SK-N-SH (cell line): ENCODE data around the gene MST1R. TPM values are rescaled to one million over a fixed set of nuclear protein-coding genes. Genes with fewer than 3 reads are reported as not detected.

Experiments used
- CTCF ChIA-PET: fragments of 300-600, 350-600 bp; formaldehyde crosslinking; extraction: SDS; loops from one replicate; lab custom pipeline; 2021; lab: Yijun Ruan, JAX
- POLR2A ChIA-PET: fragments of 350-600 bp; sonication (Branson Sonifier 250); formaldehyde crosslinking; extraction: SDS; loops from one replicate; lab custom pipeline; 2020; ENCODE audit warnings: antibody characterized with exemption, inconsistent platforms; lab: Yijun Ruan, JAX
- DNase-seq: peaks from one replicate; pipeline ENCODE4 v3.0.0; 2012
- H2AFZ ChIP-seq: fragments of 200-600 bp; sonication (generic); 2 replicates; pipeline ENCODE4 v1.8.1; 2016; ENCODE audit warnings: antibody characterized with exemption, mild to moderate bottlenecking, low read depth
- H3F3A ChIP-seq: fragments of 200-600 bp; sonication (generic); replicated peaks from 2 replicates; pipeline ENCODE3; 2016; ENCODE audit warnings: antibody characterized with exemption, mild to moderate bottlenecking; ENCODE audit not compliant: insufficient read depth
- H3K27ac ChIP-seq, 2 experiments: fragments of 200-500 bp in 1 of 2; fragments of 200-600 bp in 1 of 2; sonication (Bioruptor generic) in 1 of 2; sonication (generic), shearing (Covaris generic) in 1 of 2; 2 replicates each; pipeline versions ENCODE4 v1.5.1 to v1.6.1; 2014 to 2016; ENCODE audit warnings: low read depth in 2 of 2, inconsistent platforms in 1 of 2, low read length in 1 of 2, mild to moderate bottlenecking in 1 of 2, mixed read lengths in 1 of 2
- H3K27me3 ChIP-seq: fragments of 200-600 bp; sonication (generic), shearing (Covaris generic); 2 replicates; pipeline ENCODE4 v1.6.1; 2016; ENCODE audit warnings: mixed run types; ENCODE audit not compliant: insufficient read depth
- H3K36me3 ChIP-seq, 2 experiments: fragments of 200-500 bp in 1 of 2; fragments of 200-600 bp in 1 of 2; sonication (Bioruptor generic) in 1 of 2; sonication (generic) in 1 of 2; replicated peaks in 1 of 2; 2 replicates each; pipeline versions ENCODE3 to v1.5.1; 2014 to 2016; ENCODE audit warnings: low read length in 1 of 2, mild to moderate bottlenecking in 1 of 2; ENCODE audit not compliant: insufficient read depth in 2 of 2, control insufficient read depth in 1 of 2
- H3K4me1 ChIP-seq, 2 experiments: fragments of 200-500 bp in 1 of 2; fragments of 200-600 bp in 1 of 2; sonication (Bioruptor generic) in 1 of 2; sonication (generic), shearing (Covaris generic) in 1 of 2; 2 replicates each; pipeline versions ENCODE4 v1.5.1 to v1.6.1; 2014 to 2016; ENCODE audit warnings: low read depth in 1 of 2, low read length in 1 of 2, mixed run types in 1 of 2; ENCODE audit not compliant: insufficient read depth in 2 of 2, control insufficient read depth in 1 of 2
- H3K4me2 ChIP-seq: fragments of 200-600 bp; sonication (generic), shearing (Covaris generic); 2 replicates; pipeline ENCODE4 v1.6.1; 2017; ENCODE audit warnings: mixed run types
- H3K4me3 ChIP-seq, 2 experiments: fragments of 200-500 bp in 1 of 2; fragments of 200-600 bp in 1 of 2; sonication (Bioruptor generic) in 1 of 2; sonication (generic), shearing (Covaris generic) in 1 of 2; 2 replicates each; pipeline versions ENCODE4 v1.5.1 to v1.8.1; 2014 to 2016; ENCODE audit warnings: low read depth in 2 of 2, inconsistent platforms in 1 of 2, low read length in 1 of 2, mild to moderate bottlenecking in 1 of 2, mixed read lengths in 1 of 2, moderate library complexity in 1 of 2
- H3K79me2 ChIP-seq: fragments of 200-600 bp; sonication (generic); 2 replicates; pipeline ENCODE4 v1.8.1; 2017; ENCODE audit warnings: mild to moderate bottlenecking; ENCODE audit not compliant: insufficient read depth
- H3K9ac ChIP-seq: fragments of 200-600 bp; sonication (generic); 2 replicates; pipeline ENCODE4 v1.6.1; 2017; ENCODE audit warnings: mixed run types
- H3K9me2 ChIP-seq: fragments of 200-600 bp; sonication (generic); 2 replicates; pipeline ENCODE4 v1.6.1; 2017; ENCODE audit warnings: mixed run types
- H3K9me3 ChIP-seq: fragments of 200-600 bp; sonication (generic); 2 replicates; pipeline ENCODE4 v1.6.1; 2017; ENCODE audit warnings: mixed run types, mild to moderate bottlenecking, moderate library complexity
- H4K20me1 ChIP-seq: fragments of 200-600 bp; sonication (generic); 2 replicates; pipeline ENCODE4 v1.6.1; 2017; ENCODE audit warnings: mild to moderate bottlenecking, mixed run types; ENCODE audit not compliant: insufficient read depth
- CHD2 ChIP-seq: fragments of 150-350 bp; IDR thresholded peaks from 2 replicates; pipeline ENCODE4 v1.6.1; 2018; ENCODE audit warnings: low read length; ENCODE audit not compliant: partially characterized antibody
- ELF1 ChIP-seq: IDR thresholded peaks from 2 replicates; pipeline ENCODE4 v1.4.0; 2012
- EZH2phosphoT487 ChIP-seq: fragments of 200-600 bp; sonication (generic); IDR thresholded peaks from 2 replicates; pipeline ENCODE4 v1.6.1; 2017; ENCODE audit warnings: low read depth, mixed run types, mild to moderate bottlenecking, antibody characterized with exemption, moderate library complexity, borderline replicate concordance
- FOSL2 ChIP-seq: IDR thresholded peaks from 2 replicates; pipeline ENCODE4 v1.4.0; 2012; ENCODE audit warnings: low read depth, mild to moderate bottlenecking, moderate library complexity, borderline replicate concordance
- FOXM1 ChIP-seq: IDR thresholded peaks from 2 replicates; pipeline ENCODE4 v1.4.0; 2012; ENCODE audit warnings: low read depth, mild to moderate bottlenecking
- MEF2A ChIP-seq: IDR thresholded peaks from 2 replicates; pipeline ENCODE4 v1.4.0; 2012; ENCODE audit warnings: low read depth, borderline replicate concordance
- MXI1 ChIP-seq: IDR thresholded peaks from 2 replicates; pipeline ENCODE4 v1.6.1; 2012; ENCODE audit warnings: mild to moderate bottlenecking, low read depth, low read length, improper control_type of control experiment
- NRF1 ChIP-seq: IDR thresholded peaks from 2 replicates; pipeline ENCODE4 v1.6.1; 2012; ENCODE audit warnings: low read depth, mild to moderate bottlenecking, low read length
- PBX3 ChIP-seq: IDR thresholded peaks from 2 replicates; pipeline ENCODE4; 2012
- RCOR1 ChIP-seq: fragments of 150-350 bp; IDR thresholded peaks from 2 replicates; pipeline ENCODE4 v1.6.1; 2017; ENCODE audit warnings: antibody characterized with exemption, low read length
- REST ChIP-seq: IDR thresholded peaks from 2 replicates; pipeline ENCODE4 v1.6.1; 2012; ENCODE audit warnings: mild to moderate bottlenecking, low read depth, low read length, moderate library complexity
- RFX5 ChIP-seq: IDR thresholded peaks from 2 replicates; pipeline ENCODE4 v1.6.1; 2012; ENCODE audit warnings: mild to moderate bottlenecking, improper control_type of control experiment, low read length
- RXRA ChIP-seq: IDR thresholded peaks from 2 replicates; pipeline ENCODE4 v1.4.0; 2012; ENCODE audit warnings: low read depth, mild to moderate bottlenecking, borderline replicate concordance
- SMC3 ChIP-seq: IDR thresholded peaks from 2 replicates; pipeline ENCODE4 v1.6.1; 2012; ENCODE audit warnings: low read depth, low read length, improper control_type of control experiment
- TAF1 ChIP-seq: IDR thresholded peaks from 2 replicates; pipeline ENCODE4 v1.6.1; 2012; ENCODE audit warnings: low read depth, mild to moderate bottlenecking, low read length, moderate library complexity, borderline replicate concordance
- TCF12 ChIP-seq: IDR thresholded peaks from 2 replicates; pipeline ENCODE4 v1.4.0; 2012
- TEAD4 ChIP-seq: IDR thresholded peaks from 2 replicates; pipeline ENCODE4 v1.4.0; 2012; ENCODE audit warnings: mild to moderate bottlenecking, borderline replicate concordance; ENCODE audit not compliant: insufficient read depth
- YY1 ChIP-seq: IDR thresholded peaks from 2 replicates; pipeline ENCODE4 v1.4.0; 2012; ENCODE audit warnings: low read depth, mild to moderate bottlenecking
- ZBTB33 ChIP-seq: IDR thresholded peaks from 2 replicates; pipeline ENCODE4 v1.4.0; 2012; ENCODE audit warnings: low read depth, borderline replicate concordance
- WGBS: methylation state at CpG from one replicate; pipeline ENCODE4 v1.1.6; 2017; ENCODE audit warnings: low lambda C conversion rate; 5-methylcytosine and 5-hydroxymethylcytosine counted together
- polyA plus RNA-seq, 3 experiments: library from polyadenylated mRNA; depleted of rRNA; stranded (reverse); fragments of >200 nt; gene quantifications; 2 replicates each; pipeline ENCODE4 v1.2.3, GENCODE V29; 2012
- TF ChIP-seq, protein P1 (sequence below): fragments of 200-600 bp; sonication (generic); IDR thresholded peaks from 2 replicates; pipeline ENCODE4 v1.6.1; 2017; ENCODE audit warnings: antibody characterized with exemption, mild to moderate bottlenecking, moderate library complexity
- TF ChIP-seq, protein P2 (sequence below): IDR thresholded peaks from 2 replicates; pipeline ENCODE4 v1.4.0; 2012; ENCODE audit warnings: low read depth
- TF ChIP-seq, protein P3 (sequence below): fragments of 150-350 bp; IDR thresholded peaks from 2 replicates; pipeline ENCODE4 v1.6.1; 2017; ENCODE audit warnings: antibody characterized with exemption, low read length, low read depth, borderline replicate concordance

Gene MST1R
- polyA plus RNA-seq, 1 of the 3 experiments (the other 2 are of a cell fraction): 0.23 TPM

GRCh38 chr3:49939858-49940666, 36.4 kb upstream of the MST1R start, which contains the start of gene RBM6:
Gene RBM6, plus strand, starts transcription at chr3:49940150. Its CDS starts 22,492 bp downstream, at chr3:49962642.
- WGBS: under 1% methylated on average over 30 of the region's 74 CpGs
- Histone ChIP-seq H3F3A (peaks cover 19% of the 10 kb centered on the region), H3K27ac (peak within 1 kb of the TSS; percentile 94 to 96), H2AFZ (peak within 1 kb of the TSS; percentile 88), H3K79me2 (peaks cover 47% of the 10 kb centered on the region), H4K20me1 (peaks cover 44% of the 10 kb centered on the region), H3K4me2 (peak within 1 kb of the TSS; percentile 85), H3K4me1 (no peaks in the 10 kb centered on the region; a peak in 1 of 4 replicates), H3K27me3 (no peaks in the 10 kb centered on the region), H3K9ac (peak within 1 kb of the TSS; percentile 94), H3K9me3 (no peaks in the 10 kb centered on the region), H3K9me2 (no peaks in the 10 kb centered on the region), H3K4me3 (peak within 1 kb of the TSS; percentile 71 to 100), H3K36me3 (peaks cover 0 to 13% of the 10 kb centered on the region in 2 experiments)
- POLR2A ChIA-PET: interaction anchor here (0.6 to 2.4 kb wide), 19 partner anchors 8 to 470 kb away, joined by 3 to 32 read pairs (median 4); partner anchors contain the start of genes DAG1, GNAI2, INKA1 and IP6K1
- CTCF ChIA-PET: interaction anchor here (0.9 to 3.0 kb wide), 7 partner anchors 9 to 138 kb away, joined by 3 to 12 read pairs (median 5); partner anchors contain the start of genes INKA1 and MON1A
- DNase-seq: peak; percentile 97
- TF ChIP-seq MXI1: peak; percentile 92
- no peak for TF ChIP-seq TEAD4
- no peak for TF ChIP-seq EZH2phosphoT487
- no peak for TF ChIP-seq ZBTB33
- peak; percentile 73 for TF ChIP-seq ELF1
- TF ChIP-seq TAF1: peak; percentile 62
- TF ChIP-seq, protein P1, sequence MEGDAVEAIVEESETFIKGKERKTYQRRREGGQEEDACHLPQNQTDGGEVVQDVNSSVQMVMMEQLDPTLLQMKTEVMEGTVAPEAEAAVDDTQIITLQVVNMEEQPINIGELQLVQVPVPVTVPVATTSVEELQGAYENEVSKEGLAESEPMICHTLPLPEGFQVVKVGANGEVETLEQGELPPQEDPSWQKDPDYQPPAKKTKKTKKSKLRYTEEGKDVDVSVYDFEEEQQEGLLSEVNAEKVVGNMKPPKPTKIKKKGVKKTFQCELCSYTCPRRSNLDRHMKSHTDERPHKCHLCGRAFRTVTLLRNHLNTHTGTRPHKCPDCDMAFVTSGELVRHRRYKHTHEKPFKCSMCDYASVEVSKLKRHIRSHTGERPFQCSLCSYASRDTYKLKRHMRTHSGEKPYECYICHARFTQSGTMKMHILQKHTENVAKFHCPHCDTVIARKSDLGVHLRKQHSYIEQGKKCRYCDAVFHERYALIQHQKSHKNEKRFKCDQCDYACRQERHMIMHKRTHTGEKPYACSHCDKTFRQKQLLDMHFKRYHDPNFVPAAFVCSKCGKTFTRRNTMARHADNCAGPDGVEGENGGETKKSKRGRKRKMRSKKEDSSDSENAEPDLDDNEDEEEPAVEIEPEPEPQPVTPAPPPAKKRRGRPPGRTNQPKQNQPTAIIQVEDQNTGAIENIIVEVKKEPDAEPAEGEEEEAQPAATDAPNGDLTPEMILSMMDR: no peak
- TF ChIP-seq FOSL2: no peak
- TF ChIP-seq RCOR1: no peak
- TF ChIP-seq CHD2: peak; percentile 88
- TF ChIP-seq REST: no peak; the same call in 1 of the 2 replicates
- TF ChIP-seq SMC3: no peak
- no peak for TF ChIP-seq MEF2A
- TF ChIP-seq RXRA: no peak
- TF ChIP-seq, protein P2, sequence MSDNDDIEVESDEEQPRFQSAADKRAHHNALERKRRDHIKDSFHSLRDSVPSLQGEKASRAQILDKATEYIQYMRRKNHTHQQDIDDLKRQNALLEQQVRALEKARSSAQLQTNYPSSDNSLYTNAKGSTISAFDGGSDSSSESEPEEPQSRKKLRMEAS: peak; percentile 82
- TF ChIP-seq TCF12: no peak
- TF ChIP-seq PBX3: no peak
- TF ChIP-seq FOXM1: no peak
- TF ChIP-seq YY1: 0 out of 2 replicates have a peak, but pooled peaks have one; percentile 17
- TF ChIP-seq RFX5: no peak
- TF ChIP-seq, protein P3, sequence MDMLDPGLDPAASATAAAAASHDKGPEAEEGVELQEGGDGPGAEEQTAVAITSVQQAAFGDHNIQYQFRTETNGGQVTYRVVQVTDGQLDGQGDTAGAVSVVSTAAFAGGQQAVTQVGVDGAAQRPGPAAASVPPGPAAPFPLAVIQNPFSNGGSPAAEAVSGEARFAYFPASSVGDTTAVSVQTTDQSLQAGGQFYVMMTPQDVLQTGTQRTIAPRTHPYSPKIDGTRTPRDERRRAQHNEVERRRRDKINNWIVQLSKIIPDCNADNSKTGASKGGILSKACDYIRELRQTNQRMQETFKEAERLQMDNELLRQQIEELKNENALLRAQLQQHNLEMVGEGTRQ: no peak; the same call in 1 of the 2 replicates
- TF ChIP-seq NRF1: peak; percentile 52
